Activated T-helper 9 cell treated with anti-CD3 and anti-CD28 coated beads, Interleukin-2, amount 50 U/mL, for 16 hours (primary cell): ENCODE data around the gene AKAP8.
"Not testable (repeated sequence)": the region's sequence is repeated elsewhere in the genome, so short reads cannot be mapped to it uniquely, and the experiment has no call there.

Experiments
- DNase-seq: peaks from one replicate; pipeline ENCODE4 v3.0.0-alpha.2; 2020; ENCODE audit warnings: low read depth

The AKAP8 gene

GRCh38 chr19:15403151-15403531 lies 23.6 kb upstream of the AKAP8 start:
- no peak for DNase-seq

- no peak for DNase-seq
These were observed 23.0 kb upstream of the AKAP8 start for GRCh38 chr19:15402411-15403150.

GRCh38 chr19:15401397-15401710 lies 21.8 kb upstream of the AKAP8 start:
- DNase-seq, result no peak

GRCh38 chr19:15400521-15401396 lies 21.2 kb upstream of the AKAP8 start:
- DNase-seq, result no peak

- DNase-seq, result no peak
These were observed 20.0 kb upstream of the AKAP8 start for GRCh38 chr19:15399635-15400034.

GRCh38 chr19:15399234-15399515 lies 19.6 kb upstream of the AKAP8 start:
- DNase-seq, result no peak

- no peak for DNase-seq
These were observed 19.1 kb upstream of the AKAP8 start for GRCh38 chr19:15398501-15399233.

GRCh38 chr19:15397782-15398181 lies 18.2 kb upstream of the AKAP8 start:
- DNase-seq, result no peak

GRCh38 chr19:15397236-15397635 lies 17.6 kb upstream of the AKAP8 start:
- no peak for DNase-seq

- no peak for DNase-seq
These were observed 16.8 kb upstream of the AKAP8 start for GRCh38 chr19:15396436-15396835.

GRCh38 chr19:15395251-15395650 lies 15.7 kb upstream of the AKAP8 start:
- DNase-seq, result not testable (repeated sequence)

- DNase-seq, result no peak
These were observed 14.8 kb upstream of the AKAP8 start for GRCh38 chr19:15394426-15394825.

- no peak for DNase-seq
These were observed 14.4 kb upstream of the AKAP8 start for GRCh38 chr19:15393963-15394362.

- DNase-seq, result no peak
These were observed 11.2 kb upstream of the AKAP8 start for GRCh38 chr19:15390814-15391213.

- no peak for DNase-seq
These were observed 2.3 kb upstream of the AKAP8 start for GRCh38 chr19:15381864-15382263.

GRCh38 chr19:15381429-15381828 lies 1.8 kb upstream of the AKAP8 start:
- DNase-seq, result no peak

- DNase-seq, result no peak
These were observed 536 bp upstream of the AKAP8 start for GRCh38 chr19:15379999-15380647.

GRCh38 chr19:15378534-15379082 lies 979 bp downstream of the AKAP8 start:
- peak; percentile 34 for DNase-seq

- DNase-seq, result no peak
These were observed 4.7 kb downstream of the AKAP8 start for GRCh38 chr19:15374796-15375440.

- DNase-seq, result no peak
These were observed 5.4 kb downstream of the AKAP8 start for GRCh38 chr19:15374105-15374651.

GRCh38 chr19:15373644-15374043 lies 5.9 kb downstream of the AKAP8 start:
- no peak for DNase-seq
